Measurements from ENCODE around the gene CKM.

The CKM gene

GRCh38 chr19:45322744-45323281 lies at the start of gene CKM:
TSS of gene CKM (minus strand) at chr19:45322875. CDS start at chr19:45319713, 3,162 bp downstream.
- no peak for DNase-seq

DNA sequence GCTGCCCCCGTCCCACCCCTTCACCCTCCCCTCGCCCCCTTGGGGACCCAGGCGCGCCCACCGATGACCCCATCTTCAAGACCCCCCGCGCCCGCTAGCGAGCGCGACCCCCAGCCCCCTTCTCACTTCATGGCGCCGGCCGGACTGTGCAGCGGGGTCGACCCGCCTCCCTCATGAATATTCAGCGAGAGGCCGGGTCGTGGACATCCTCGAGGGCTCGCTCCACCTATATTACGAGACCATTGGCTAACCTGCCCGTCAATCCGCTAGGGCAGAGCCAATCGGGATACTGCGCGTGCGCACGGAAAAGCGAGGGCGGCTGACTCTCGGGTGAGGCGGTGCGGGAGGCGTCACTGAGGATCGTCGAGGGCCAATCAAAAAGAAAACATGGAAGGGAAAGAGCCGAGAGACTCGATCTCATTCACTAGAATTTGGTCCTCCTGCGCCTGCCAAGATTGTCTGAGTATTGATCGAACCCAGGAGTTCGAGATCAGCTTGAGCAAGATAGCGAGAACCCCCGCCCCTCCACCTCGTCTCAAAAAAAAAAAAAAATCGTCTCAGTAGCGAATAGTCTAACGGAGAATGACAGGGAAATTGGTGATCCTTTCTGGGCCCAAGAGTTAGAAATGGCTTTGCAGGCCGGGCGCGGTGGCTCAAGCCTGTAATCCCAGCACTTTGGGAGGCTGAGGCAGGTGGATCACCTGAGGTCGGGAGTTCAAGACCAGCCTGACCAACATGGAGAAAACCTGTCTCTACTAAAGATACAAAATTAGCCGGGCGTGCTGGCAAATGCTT lies 47.9 kb upstream of the CKM start, which contains the start of gene ERCC2:
TSS of gene ERCC2 (minus strand) at position 164 of the 795 bp plus-strand sequence. CDS start at position 131, 33 bp downstream.
- peak; percentile 96 for DNase-seq

- no peak for DNase-seq
These were observed 46.2 kb upstream of the CKM start for GRCh38 chr19:45368737-45369340.

GRCh38 chr19:45368127-45368526 lies 45.5 kb upstream of the CKM start:
- no peak for DNase-seq

GRCh38 chr19:45364696-45365095 lies 42.0 kb upstream of the CKM start:
- no peak for DNase-seq

GRCh38 chr19:45363861-45364459 lies 41.3 kb upstream of the CKM start:
- no peak for DNase-seq

GRCh38 chr19:45362291-45362690 lies 39.6 kb upstream of the CKM start:
- no peak for DNase-seq

DNA sequence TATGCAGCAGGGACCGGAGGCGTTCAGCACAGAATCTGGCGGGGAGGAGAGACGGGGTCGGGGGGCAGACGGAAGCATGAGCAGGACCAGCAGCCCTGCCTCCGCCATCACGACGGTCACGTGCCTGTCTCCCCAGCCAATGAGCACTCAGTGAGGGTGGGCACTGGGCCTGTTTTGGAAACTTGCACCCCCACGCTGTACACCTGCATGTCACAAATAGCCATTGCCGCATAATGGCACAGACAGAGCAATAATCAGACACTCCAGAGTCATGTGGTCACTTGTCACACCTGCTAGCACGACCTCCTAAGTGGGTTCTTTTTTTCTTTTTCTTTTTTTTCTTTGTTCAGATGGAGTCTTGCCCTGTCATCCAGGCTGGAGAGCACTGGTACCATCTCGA lies 38.9 kb upstream of the CKM start:
- DNase-seq: no peak

DNA sequence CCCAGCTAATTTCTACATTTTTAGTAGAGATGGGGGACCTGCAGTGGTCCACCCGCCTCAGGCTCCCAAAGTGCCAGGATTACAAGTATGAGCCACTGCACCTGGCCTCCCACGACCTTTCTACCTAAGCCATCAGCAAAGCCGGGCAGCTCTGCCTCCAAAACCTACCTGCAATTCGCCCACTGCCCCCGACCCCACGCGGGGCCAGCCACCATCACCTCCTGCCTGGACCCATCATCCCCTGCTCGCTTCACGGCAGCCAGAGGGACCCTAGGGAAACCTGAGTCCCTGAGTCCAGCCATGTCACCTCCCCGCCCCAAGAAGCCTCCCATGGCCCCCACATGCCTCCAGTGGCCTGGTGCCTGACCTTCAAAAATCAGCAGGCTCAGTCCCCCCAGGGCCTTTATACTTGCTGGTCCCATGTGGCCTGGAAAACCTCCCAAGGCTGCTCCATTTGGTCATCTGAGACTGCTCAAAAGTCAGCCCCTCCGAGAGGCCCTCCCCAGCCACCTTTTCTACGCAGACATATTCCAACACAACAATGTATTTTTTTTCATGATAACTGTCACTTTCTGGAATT lies 35.6 kb upstream of the CKM start:
- no peak for DNase-seq

- DNase-seq: no peak
These were observed 34.7 kb upstream of the CKM start for GRCh38 chr19:45357445-45357783.

GRCh38 chr19:45356760-45357444 lies 34.2 kb upstream of the CKM start:
- no peak for DNase-seq

DNA sequence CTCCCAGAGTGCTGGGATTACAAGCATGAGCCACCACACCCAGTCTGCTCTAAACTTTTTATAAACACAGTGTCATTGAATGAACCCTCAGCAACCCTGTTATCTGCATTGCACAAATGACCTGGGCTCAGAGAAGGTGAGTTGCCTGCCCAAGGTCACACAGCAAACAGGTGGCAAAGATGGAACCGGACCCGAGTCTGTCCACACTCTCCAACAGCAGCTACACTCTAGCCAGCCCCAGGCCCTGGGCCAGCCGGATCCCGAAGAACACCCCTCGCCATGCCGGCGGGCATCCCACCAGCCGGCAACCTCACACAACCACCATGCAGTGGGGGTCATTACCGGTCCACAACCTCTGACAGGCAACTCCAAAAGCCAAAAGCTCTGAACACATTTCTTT lies 33.2 kb upstream of the CKM start:
- no peak for DNase-seq

DNA sequence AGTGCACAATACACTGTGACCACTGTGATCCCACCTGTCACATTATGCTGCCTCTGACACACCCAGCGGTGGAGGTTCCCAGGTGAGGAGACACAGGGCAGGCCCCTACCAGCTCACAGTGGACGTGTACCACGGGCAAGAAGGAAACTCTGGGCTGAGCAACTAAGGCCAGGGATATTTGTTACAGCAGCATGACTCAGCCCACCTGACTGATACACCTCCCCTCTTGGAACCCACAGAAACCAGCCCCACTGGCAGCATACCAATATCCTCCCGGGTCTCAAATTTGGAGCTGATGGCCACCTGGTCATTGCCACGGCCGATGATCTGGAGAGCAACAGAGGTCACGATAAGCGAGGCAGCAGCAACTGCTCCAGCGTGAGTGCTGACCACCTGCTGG lies 32.7 kb upstream of the CKM start:
- DNase-seq: no peak

DNA sequence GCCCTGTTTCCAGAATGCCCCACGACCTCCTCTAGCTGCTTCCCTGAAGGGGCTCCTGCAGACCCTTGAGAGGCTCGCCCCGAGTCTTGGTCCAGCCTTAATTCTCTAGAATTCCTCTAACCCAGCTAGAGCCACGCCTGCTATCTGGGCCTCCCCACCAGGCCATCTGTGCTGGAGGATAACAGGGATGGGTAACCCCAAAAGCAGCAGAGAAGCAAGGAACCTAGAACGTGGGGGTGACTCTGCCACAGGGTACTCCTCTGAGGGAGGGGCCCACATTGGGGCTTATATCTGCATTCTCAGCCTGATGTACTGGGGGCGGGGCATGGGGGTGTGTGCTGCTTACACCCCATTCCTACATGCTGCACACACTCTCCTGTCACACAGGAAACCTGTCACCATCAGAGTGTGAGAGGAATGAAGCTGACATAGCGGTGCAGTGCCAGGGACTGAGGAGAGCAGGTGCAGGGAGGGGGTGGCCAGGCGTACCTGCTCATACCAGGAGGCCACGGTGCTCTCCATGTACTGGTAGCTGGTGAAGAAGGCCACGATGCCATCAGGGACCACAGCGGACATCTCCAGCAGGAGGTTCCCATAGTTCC lies 31.7 kb upstream of the CKM start:
- DNase-seq: no peak

DNA sequence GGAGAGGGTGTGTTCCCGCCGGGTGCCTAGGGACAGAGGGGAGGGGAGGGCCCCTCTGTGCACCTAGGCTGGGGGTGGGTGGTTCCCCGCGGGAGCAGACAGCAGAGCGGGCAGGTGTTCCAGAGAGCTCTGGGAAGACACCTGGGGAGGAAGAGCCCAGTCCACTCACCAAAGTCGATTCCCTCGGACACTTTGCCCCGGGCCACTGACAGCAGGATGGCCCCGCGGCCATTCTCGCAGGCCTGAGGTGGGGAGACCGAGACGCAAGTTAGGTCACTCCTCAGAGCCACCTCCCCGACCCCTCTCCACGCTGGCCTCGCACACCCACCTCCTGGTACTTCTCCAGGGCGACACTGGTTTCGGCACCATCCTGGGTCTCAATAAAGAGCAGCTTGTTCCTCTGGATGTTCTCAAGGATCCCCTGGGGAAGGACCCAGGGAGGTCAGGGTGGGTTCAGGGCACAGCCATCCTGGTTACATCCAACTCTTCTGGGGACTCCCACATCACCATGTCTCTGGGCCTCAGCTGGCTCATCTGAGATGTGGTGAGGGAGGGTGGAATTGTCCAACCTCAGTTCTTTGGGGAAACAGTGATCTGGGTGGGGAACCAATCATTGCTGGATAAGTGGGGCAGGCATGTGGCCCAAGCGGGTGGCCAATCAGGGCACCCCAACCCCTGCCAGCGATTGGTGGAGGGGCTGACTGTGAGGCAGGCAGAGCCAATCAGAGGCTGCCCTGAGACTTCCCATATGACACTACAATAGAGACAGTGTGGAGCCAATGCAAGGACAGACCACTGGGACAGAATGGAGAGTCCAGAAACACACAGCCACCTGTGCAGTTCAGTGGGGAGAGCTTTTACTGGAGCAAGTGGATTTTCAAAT lies 30.5 kb upstream of the CKM start:
- DNase-seq: no peak

DNA sequence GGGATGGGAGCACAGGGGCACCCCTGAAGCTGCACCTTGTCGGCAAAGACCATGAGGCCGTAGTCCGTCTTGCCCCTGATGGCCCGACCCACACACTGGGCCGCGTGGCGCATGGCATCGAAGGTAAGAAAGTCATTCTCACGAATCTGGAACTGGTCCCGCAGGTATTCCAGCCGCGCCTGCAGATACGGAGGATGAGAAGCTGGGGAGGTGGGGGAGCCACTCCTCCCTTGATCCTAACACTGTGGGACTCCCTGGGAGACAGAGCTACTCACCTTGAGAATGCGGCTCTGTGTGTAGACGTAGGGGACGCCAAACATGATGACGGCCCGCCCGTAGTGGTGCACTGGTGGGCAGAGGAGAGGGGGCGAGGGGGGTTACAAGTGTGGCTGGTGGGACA lies 29.8 kb upstream of the CKM start:
- no peak for DNase-seq

GRCh38 chr19:45352062-45352461 lies 29.4 kb upstream of the CKM start:
- no peak for DNase-seq

- DNase-seq: no peak
These were observed 28.8 kb upstream of the CKM start for GRCh38 chr19:45351401-45351952.

- no peak for DNase-seq
These were observed 27.9 kb upstream of the CKM start for GRCh38 chr19:45350477-45351058.

- no peak for DNase-seq
These were observed 26.8 kb upstream of the CKM start for GRCh38 chr19:45349430-45349941.

DNA sequence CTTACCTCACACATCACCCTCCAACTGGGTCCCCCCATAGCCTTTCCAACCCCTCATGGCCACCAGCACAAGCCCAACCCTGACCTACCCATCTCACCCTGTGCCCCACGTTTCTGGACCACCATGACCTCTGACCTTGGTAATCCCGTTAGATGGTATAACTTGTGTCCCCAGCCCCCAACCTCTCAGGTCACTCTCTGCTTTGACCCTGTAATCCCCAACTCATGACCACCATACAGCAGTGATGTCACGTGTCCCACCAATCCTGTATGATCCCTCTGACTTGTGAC lies 26.4 kb upstream of the CKM start:
- no peak for DNase-seq

All from NCI-H510A (cell line).